ENCODE results near the gene DYDC2.

DNA sequence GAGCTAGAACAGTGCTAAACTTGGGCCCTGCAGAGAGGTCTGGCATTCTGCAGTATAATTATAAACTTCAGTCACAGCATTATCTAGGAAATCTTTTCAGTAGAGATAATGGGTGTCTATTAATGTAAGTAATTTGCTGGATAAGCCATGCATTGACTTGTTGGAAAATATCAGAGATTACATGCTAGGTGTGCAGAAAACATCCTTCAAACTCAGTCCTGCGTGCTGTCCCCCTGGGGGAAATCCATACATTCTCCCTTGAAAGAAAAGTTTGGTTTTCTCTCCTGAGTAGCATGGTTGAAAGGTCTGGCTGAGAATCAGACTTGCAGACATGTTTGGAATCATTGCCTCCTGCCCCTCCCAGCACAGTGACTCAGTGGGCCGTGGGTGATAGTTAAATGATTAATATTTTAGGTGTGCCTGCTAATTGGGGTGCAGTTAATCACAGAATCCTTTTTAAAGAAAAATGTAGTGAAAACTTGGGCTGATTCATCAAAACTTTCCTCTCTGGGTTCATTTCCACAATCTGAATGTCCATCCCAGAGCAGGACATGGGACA is 37.9 kb downstream of the DYDC2 start:
- TF ChIP-seq, protein P1, sequence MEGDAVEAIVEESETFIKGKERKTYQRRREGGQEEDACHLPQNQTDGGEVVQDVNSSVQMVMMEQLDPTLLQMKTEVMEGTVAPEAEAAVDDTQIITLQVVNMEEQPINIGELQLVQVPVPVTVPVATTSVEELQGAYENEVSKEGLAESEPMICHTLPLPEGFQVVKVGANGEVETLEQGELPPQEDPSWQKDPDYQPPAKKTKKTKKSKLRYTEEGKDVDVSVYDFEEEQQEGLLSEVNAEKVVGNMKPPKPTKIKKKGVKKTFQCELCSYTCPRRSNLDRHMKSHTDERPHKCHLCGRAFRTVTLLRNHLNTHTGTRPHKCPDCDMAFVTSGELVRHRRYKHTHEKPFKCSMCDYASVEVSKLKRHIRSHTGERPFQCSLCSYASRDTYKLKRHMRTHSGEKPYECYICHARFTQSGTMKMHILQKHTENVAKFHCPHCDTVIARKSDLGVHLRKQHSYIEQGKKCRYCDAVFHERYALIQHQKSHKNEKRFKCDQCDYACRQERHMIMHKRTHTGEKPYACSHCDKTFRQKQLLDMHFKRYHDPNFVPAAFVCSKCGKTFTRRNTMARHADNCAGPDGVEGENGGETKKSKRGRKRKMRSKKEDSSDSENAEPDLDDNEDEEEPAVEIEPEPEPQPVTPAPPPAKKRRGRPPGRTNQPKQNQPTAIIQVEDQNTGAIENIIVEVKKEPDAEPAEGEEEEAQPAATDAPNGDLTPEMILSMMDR (IDR thresholded peaks at IDR 0.05; ENCODE audit: insufficient read depth, low read length), result no peak
- TF ChIP-seq GABPA (IDR thresholded peaks at IDR 0.05; ENCODE audit: low read depth) (no peak), SPI1 (IDR thresholded peaks at IDR 0.05; ENCODE audit: borderline replicate concordance, low read depth) (no peak)
- TF ChIP-seq, protein P2, sequence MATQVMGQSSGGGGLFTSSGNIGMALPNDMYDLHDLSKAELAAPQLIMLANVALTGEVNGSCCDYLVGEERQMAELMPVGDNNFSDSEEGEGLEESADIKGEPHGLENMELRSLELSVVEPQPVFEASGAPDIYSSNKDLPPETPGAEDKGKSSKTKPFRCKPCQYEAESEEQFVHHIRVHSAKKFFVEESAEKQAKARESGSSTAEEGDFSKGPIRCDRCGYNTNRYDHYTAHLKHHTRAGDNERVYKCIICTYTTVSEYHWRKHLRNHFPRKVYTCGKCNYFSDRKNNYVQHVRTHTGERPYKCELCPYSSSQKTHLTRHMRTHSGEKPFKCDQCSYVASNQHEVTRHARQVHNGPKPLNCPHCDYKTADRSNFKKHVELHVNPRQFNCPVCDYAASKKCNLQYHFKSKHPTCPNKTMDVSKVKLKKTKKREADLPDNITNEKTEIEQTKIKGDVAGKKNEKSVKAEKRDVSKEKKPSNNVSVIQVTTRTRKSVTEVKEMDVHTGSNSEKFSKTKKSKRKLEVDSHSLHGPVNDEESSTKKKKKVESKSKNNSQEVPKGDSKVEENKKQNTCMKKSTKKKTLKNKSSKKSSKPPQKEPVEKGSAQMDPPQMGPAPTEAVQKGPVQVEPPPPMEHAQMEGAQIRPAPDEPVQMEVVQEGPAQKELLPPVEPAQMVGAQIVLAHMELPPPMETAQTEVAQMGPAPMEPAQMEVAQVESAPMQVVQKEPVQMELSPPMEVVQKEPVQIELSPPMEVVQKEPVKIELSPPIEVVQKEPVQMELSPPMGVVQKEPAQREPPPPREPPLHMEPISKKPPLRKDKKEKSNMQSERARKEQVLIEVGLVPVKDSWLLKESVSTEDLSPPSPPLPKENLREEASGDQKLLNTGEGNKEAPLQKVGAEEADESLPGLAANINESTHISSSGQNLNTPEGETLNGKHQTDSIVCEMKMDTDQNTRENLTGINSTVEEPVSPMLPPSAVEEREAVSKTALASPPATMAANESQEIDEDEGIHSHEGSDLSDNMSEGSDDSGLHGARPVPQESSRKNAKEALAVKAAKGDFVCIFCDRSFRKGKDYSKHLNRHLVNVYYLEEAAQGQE (IDR thresholded peaks at IDR 0.05; ENCODE audit: insufficient replicate concordance, low read depth), result no peak

All from HL-60 (cell line).